IMR-90 (cell line): ENCODE data around the gene FBXW8.

Source experiments
- CEBPB ChIP-seq: IDR thresholded peaks from 2 replicates; pipeline ENCODE4 v1.6.1; 2012; ENCODE audit warnings: low read depth, low read length, improper control_type of control experiment
- FOS ChIP-seq: fragments of 150-350 bp; IDR thresholded peaks from 2 replicates; pipeline ENCODE4 v1.6.1; 2016; ENCODE audit warnings: low read depth, low read length
- MXI1 ChIP-seq: IDR thresholded peaks from 2 replicates; pipeline ENCODE4 v1.6.1; 2012; ENCODE audit warnings: low read depth, mild to moderate bottlenecking, low read length, moderate library complexity, borderline replicate concordance
- NFE2L2 ChIP-seq: fragments of 150-350 bp; IDR thresholded peaks from 2 replicates; pipeline ENCODE4 v1.6.1; 2016; ENCODE audit warnings: low read depth, mild to moderate bottlenecking, low read length
- POLR2A ChIP-seq: IDR thresholded peaks from 2 replicates; pipeline ENCODE4 v1.6.1; 2012; ENCODE audit warnings: mild to moderate bottlenecking, low read depth, low read length
- SMC3 ChIP-seq: fragments of 150-350 bp; IDR thresholded peaks from 2 replicates; pipeline ENCODE4 v1.6.1; 2016; ENCODE audit warnings: low read depth, mild to moderate bottlenecking, antibody characterized with exemption, low read length, moderate library complexity
- TF ChIP-seq, protein P1 (sequence below): conservative IDR thresholded peaks from 2 replicates; pipeline ENCODE4 v1.5.1; 2012; ENCODE audit warnings: mild to moderate bottlenecking, low read depth, low read length, improper control_type of control experiment

DNA sequence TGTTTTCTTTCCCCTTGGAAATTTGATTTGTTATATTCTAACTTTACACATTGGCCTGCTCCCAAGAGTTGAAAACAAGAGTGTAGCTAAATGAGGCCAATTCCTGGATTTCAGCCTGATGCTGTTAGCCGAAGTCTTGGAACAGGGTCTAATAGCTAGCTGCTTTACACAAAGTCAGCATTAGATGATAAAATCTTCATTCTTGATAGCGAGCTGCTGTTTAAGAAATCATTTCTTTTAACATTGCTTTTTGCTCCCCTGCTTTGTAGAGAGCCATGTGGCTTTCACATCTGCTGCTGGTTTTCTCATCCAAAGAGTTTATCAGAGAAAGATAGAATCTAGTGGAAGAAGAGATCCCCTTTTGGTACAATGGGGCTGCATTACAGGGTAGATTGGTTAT, 22.3 kb downstream of the FBXW8 start:
- TF ChIP-seq, protein P1, sequence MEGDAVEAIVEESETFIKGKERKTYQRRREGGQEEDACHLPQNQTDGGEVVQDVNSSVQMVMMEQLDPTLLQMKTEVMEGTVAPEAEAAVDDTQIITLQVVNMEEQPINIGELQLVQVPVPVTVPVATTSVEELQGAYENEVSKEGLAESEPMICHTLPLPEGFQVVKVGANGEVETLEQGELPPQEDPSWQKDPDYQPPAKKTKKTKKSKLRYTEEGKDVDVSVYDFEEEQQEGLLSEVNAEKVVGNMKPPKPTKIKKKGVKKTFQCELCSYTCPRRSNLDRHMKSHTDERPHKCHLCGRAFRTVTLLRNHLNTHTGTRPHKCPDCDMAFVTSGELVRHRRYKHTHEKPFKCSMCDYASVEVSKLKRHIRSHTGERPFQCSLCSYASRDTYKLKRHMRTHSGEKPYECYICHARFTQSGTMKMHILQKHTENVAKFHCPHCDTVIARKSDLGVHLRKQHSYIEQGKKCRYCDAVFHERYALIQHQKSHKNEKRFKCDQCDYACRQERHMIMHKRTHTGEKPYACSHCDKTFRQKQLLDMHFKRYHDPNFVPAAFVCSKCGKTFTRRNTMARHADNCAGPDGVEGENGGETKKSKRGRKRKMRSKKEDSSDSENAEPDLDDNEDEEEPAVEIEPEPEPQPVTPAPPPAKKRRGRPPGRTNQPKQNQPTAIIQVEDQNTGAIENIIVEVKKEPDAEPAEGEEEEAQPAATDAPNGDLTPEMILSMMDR, result no peak
- TF ChIP-seq CEBPB (no peak), MXI1 (no peak), POLR2A (no peak), SMC3 (no peak), NFE2L2 (no peak), FOS (no peak)
